ENCODE measurements around the gene CPNE9. TPM values are rescaled to one million over a fixed set of nuclear protein-coding genes. Genes with fewer than 3 reads are reported as not detected.

CPNE9 gene
- total RNA-seq, 6 donors from 2014 or later = 0.20 to 0.39 (median 0.30) TPM; not detected in 3

DNA sequence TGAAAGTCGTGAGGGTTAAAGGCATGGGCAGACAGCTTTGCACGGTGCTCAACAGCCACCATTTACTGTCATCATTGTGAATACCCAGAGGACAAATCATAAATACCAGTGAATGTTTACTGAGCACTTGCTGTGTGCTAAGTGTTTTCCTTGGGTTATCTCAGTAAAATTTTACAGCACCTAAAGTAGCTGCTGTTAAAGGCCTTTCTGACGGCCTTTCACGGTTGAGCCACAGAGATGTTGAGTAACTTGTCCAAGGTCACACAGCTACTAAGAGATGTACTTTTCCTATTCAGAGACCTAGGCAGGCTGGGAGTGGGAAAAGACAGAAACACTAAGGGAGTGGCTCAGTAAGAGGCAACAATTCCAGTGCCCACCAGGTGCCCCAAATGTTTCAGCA is 393 bp upstream of the CPNE9 start:
- Histone ChIP-seq H3K9me3 (no peaks in the 10 kb centered on the region), H3K36me3 (peaks cover 8 to 48% (median 30%) of the 10 kb centered on the region in 4 donors), H3K4me3 (no peak overlapping the region), H3K27me3 (peaks cover 0 to 16% (median 3%) of the 10 kb centered on the region in 4 donors), H3K4me1 (peaks cover 14 to 21% (median 16%) of the 10 kb centered on the region in 4 donors), H3K27ac (no peak overlapping the region)
- ATAC-seq (ENCODE audit: low FRiP score in 2 of 2) = no peak
- no peak for TF ChIP-seq EP300 (IDR thresholded peaks at IDR 0.05)
- TF ChIP-seq POLR2AphosphoS5 (IDR thresholded peaks at IDR 0.05) = no peak
- no peak for TF ChIP-seq POLR2A (IDR thresholded peaks at IDR 0.05)
- TF ChIP-seq, protein P1, sequence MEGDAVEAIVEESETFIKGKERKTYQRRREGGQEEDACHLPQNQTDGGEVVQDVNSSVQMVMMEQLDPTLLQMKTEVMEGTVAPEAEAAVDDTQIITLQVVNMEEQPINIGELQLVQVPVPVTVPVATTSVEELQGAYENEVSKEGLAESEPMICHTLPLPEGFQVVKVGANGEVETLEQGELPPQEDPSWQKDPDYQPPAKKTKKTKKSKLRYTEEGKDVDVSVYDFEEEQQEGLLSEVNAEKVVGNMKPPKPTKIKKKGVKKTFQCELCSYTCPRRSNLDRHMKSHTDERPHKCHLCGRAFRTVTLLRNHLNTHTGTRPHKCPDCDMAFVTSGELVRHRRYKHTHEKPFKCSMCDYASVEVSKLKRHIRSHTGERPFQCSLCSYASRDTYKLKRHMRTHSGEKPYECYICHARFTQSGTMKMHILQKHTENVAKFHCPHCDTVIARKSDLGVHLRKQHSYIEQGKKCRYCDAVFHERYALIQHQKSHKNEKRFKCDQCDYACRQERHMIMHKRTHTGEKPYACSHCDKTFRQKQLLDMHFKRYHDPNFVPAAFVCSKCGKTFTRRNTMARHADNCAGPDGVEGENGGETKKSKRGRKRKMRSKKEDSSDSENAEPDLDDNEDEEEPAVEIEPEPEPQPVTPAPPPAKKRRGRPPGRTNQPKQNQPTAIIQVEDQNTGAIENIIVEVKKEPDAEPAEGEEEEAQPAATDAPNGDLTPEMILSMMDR (IDR thresholded peaks at IDR 0.05) = no peak
- DNase-seq = no peak
- WGBS, 2 donors = 82 to 92% methylated on average over 3 to 4 of the region's 4 CpGs

DNA sequence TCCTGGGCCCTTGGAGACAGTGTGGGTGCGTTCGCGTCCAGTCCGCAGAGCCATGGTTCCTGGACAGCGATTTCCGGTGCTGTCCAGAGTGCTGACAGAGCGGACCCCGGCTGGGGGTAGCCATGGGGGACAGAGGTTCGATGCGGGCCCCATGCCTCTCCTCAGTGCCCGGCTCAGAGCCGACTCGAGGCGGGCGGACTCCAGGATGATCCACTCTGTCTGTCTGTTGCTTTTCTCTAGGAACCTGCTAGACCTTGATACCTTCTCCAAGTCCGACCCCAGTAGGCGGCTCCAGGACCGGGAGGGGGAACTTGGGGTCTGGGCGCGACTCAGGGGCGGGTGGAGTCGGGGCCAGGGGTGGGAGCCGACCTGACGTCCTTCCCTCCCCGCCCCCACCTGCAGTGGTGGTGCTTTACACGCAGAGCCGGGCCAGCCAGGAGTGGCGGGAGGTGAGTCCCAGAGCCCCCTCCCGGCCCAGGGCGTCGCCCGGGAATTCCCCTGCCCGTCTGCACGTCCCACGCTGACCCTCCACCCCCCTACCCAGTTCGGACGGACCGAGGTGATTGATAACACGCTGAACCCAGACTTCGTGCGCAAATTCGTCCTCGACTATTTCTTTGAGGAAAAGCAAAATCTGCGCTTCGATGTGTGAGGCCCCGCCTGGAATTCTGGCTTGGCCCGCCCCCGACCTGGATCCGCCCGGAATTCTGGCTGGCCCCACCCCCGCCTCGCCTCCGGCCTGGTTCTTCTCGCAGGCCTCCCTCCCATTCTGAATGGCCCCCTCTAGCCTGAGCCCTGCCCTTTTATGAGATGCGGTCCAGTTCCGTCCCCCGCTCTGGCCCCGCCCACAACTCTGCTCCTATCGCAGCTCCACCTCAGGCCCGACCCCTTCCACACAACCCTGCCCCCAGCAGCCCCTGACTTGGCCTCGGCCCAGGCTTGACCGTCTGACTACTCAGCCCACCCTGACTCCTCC is 1.0 kb downstream of the CPNE9 start:
- H3K4me3 ChIP-seq = peak overlapping the region in 3 of 4 donors; percentile 38 to 50 (median 38)
- H3K27ac ChIP-seq = no peak overlapping the region
- 4% methylated on average over 13 to 62 of the region's 62 CpGs for WGBS, 2 donors
- H3K9me3 ChIP-seq = no peaks in the 10 kb centered on the region
- ATAC-seq (ENCODE audit: low FRiP score in 2 of 2) = peak; percentile 63 to 66
- TF ChIP-seq POLR2AphosphoS5 (IDR thresholded peaks at IDR 0.05) (no peak), EP300 (IDR thresholded peaks at IDR 0.05) (no peak), POLR2A (IDR thresholded peaks at IDR 0.05) (no peak)
- TF ChIP-seq, protein P1 (IDR thresholded peaks at IDR 0.05) = no peak
- H3K36me3 ChIP-seq = peaks cover 5 to 34% (median 21%) of the 10 kb centered on the region in 4 donors
- peaks cover 0 to 16% (median 3%) of the 10 kb centered on the region in 4 donors for H3K27me3 ChIP-seq
- DNase-seq = peak in 1 of 2 donors; percentile 84
- H3K4me1 ChIP-seq = peaks cover 14 to 21% (median 16%) of the 10 kb centered on the region in 4 donors

DNA sequence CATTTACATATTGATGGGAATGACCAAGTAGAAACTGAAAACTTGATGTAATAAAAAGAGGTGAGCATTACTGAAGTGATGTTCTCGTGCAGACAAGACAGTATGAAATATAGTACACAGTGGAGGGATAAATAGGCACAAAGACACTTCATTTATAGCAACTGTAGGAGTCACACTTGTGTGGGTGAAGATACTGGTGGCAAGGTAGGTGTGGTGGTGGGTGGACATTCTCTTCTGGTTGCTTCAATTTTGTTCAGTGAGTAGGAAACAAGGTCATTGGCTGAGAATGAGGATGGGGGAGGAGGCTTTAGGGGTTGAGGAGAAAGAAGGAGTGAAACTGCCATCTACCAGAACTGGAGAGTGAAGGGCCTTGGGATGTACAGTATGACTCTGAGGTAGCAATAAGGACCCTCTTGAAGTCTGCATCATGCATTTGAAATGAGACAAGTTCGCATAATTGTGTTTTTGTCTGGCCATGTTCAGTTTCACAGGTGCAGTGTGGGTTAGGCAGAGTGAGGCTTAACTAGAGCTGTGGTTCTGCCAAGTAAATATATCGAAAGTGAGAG is 6.6 kb downstream of the CPNE9 start:
- no peak overlapping the region for H3K27ac ChIP-seq
- TF ChIP-seq, protein P1 (IDR thresholded peaks at IDR 0.05) = no peak
- TF ChIP-seq EP300 (IDR thresholded peaks at IDR 0.05) (no peak), POLR2AphosphoS5 (IDR thresholded peaks at IDR 0.05) (no peak), POLR2A (IDR thresholded peaks at IDR 0.05) (no peak)
- H3K27me3 ChIP-seq = no peaks in the 10 kb centered on the region
- peaks cover 0 to 2% (median under 1%) of the 10 kb centered on the region in 4 donors for H3K4me1 ChIP-seq
- WGBS, 2 donors = 75 to 80% methylated on average over 3 of the region's 3 CpGs
- ATAC-seq (ENCODE audit: low FRiP score in 2 of 2) = no peak
- no peaks in the 10 kb centered on the region for H3K36me3 ChIP-seq
- H3K9me3 ChIP-seq = no peaks in the 10 kb centered on the region
- H3K4me3 ChIP-seq = no peak overlapping the region
- no peak for DNase-seq

DNA sequence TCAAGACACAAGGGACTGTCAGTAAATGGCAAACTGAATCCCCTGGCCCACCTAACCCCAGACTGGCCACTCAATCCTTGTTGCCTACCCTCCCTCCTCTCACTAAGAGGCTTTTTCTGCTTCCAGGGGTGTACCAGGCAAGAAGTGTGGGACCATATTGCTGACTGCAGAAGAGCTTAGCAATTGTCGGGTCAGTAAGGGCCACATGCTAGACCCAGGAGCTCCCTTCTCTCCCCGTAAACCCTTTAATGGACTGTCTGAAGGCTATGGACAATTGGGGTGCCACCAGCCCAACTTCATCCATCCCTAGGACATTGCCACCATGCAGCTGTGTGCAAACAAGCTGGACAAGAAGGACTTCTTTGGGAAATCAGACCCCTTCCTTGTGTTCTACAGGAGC is 8.8 kb downstream of the CPNE9 start:
- 85 to 92% methylated on average over 2 of the region's 2 CpGs for WGBS, 2 donors
- TF ChIP-seq EP300 (IDR thresholded peaks at IDR 0.05) (no peak), POLR2AphosphoS5 (IDR thresholded peaks at IDR 0.05) (no peak), POLR2A (IDR thresholded peaks at IDR 0.05) (no peak)
- TF ChIP-seq, protein P1 (IDR thresholded peaks at IDR 0.05) = no peak
- no peak for ATAC-seq (ENCODE audit: low FRiP score in 2 of 2)
- Histone ChIP-seq H3K4me1 (peaks cover 0 to 5% (median 2%) of the 10 kb centered on the region in 4 donors), H3K36me3 (no peaks in the 10 kb centered on the region), H3K27ac (no peak overlapping the region), H3K4me3 (no peak overlapping the region), H3K27me3 (no peaks in the 10 kb centered on the region), H3K9me3 (no peaks in the 10 kb centered on the region)
- DNase-seq = no peak
